Liver (tissue), 9 donors: ENCODE data around the gene ATP1A3. TPM values are rescaled to one million over a fixed set of nuclear protein-coding genes. Genes with fewer than 3 reads are reported as not detected.
A peak's percentile ranks its signal among the peaks of the same experiment; 100 is the strongest.

Experiments used
- DNase-seq: peaks from one replicate; pipeline ENCODE4 v3.0.0-alpha.2; 2017; ENCODE audit warnings: low spot score
- H3K27ac ChIP-seq, 2 donors: one replicate each; pipeline ENCODE4 v1.7.0; 2013; ENCODE audit warnings: inconsistent platforms in 2 of 2, low read length in 2 of 2, control low read depth in 1 of 2, low read depth in 1 of 2, mild to moderate bottlenecking in 1 of 2
- H3K27me3 ChIP-seq, 4 donors: one replicate each; pipeline versions ENCODE4 v1.6.1 to v1.7.0; 2013; ENCODE audit warnings: low read length in 3 of 4, inconsistent platforms in 1 of 4, mild to moderate bottlenecking in 1 of 4, moderate library complexity in 1 of 4; ENCODE audit not compliant: control insufficient read depth in 4 of 4, insufficient read depth in 4 of 4
- H3K36me3 ChIP-seq, 4 donors: one replicate each; pipeline versions ENCODE4 v1.6.1 to v1.7.0; 2013; ENCODE audit warnings: low read length in 3 of 4, mild to moderate bottlenecking in 3 of 4, low read depth in 1 of 4, moderate library complexity in 1 of 4; ENCODE audit not compliant: control insufficient read depth in 4 of 4, insufficient read depth in 3 of 4
- H3K4me1 ChIP-seq, 4 donors: one replicate each; pipeline versions ENCODE4 v1.6.1 to v1.7.0; 2013; ENCODE audit warnings: low read length in 3 of 4, mild to moderate bottlenecking in 3 of 4, moderate library complexity in 1 of 4; ENCODE audit not compliant: control insufficient read depth in 4 of 4, insufficient read depth in 4 of 4
- H3K4me3 ChIP-seq, 3 donors: one replicate each; pipeline versions ENCODE4 v1.6.1 to v1.7.0; 2013; ENCODE audit warnings: low read length in 3 of 3, control low read depth in 1 of 3, low read depth in 1 of 3, mild to moderate bottlenecking in 1 of 3
- H3K9ac ChIP-seq, 2 donors: one replicate each; pipeline ENCODE4 v1.7.0; 2013; ENCODE audit warnings: low read length in 2 of 2, mild to moderate bottlenecking in 2 of 2, moderate library complexity in 2 of 2, control low read depth in 1 of 2, low read depth in 1 of 2
- H3K9me3 ChIP-seq, 4 donors: one replicate each; pipeline versions ENCODE4 v1.6.1 to v1.7.0; 2013; ENCODE audit warnings: low read length in 3 of 4; ENCODE audit not compliant: control insufficient read depth in 4 of 4
- ATF3 ChIP-seq: IDR thresholded peaks from 2 replicates; pipeline ENCODE4 v1.6.1; 2016; ENCODE audit warnings: antibody characterized with exemption
- EGR1 ChIP-seq, 2 donors: IDR thresholded peaks; 2 replicates each; pipeline ENCODE4 v1.6.1; 2016 to 2018; ENCODE audit warnings: antibody characterized with exemption in 2 of 2, low read depth in 2 of 2
- HNF4A ChIP-seq, 2 donors: conservative IDR thresholded peaks; 2 replicates each; pipeline ENCODE4 v1.6.1; 2016; ENCODE audit warnings: antibody characterized with exemption in 2 of 2, mild to moderate bottlenecking in 2 of 2
- JUND ChIP-seq, 2 donors: IDR thresholded peaks; 2 replicates each; pipeline ENCODE4 v1.6.1; 2016; ENCODE audit warnings: antibody characterized with exemption in 2 of 2
- NR2F2 ChIP-seq: IDR thresholded peaks from 2 replicates; pipeline ENCODE4 v1.6.1; 2016; ENCODE audit warnings: antibody characterized with exemption
- RXRA ChIP-seq, 2 donors: IDR thresholded peaks; 2 replicates each; pipeline ENCODE4 v1.6.1; 2017 to 2018; ENCODE audit warnings: antibody characterized with exemption in 2 of 2, mild to moderate bottlenecking in 1 of 2
- TAF1 ChIP-seq: conservative IDR thresholded peaks from 2 replicates; pipeline ENCODE4 v1.6.1; 2016; ENCODE audit warnings: antibody characterized with exemption, mild to moderate bottlenecking
- YY1 ChIP-seq: IDR thresholded peaks from 2 replicates; pipeline ENCODE4 v1.6.1; 2016; ENCODE audit warnings: antibody characterized with exemption, mild to moderate bottlenecking
- WGBS: extraction: QIAGEN DNeasy Blood & Tissue Kit; methylation state at CpG from one replicate; pipeline ENCODE4 v1.1.7; 2013; 5-methylcytosine and 5-hydroxymethylcytosine counted together
- polyA plus RNA-seq, 2 donors: library from polyadenylated mRNA; stranded (reverse) in 1 of 2; unstranded in 1 of 2; fragments of 200-250 nt in 1 of 2; fragments of >200 nt in 1 of 2; fragmentation: Nextera tagmentation in 1 of 2; extraction: Ambion mirVana in 1 of 2; gene quantifications; one replicate each; pipeline versions ENCODE4 v1.2.1 to v1.2.3, GENCODE V29; 2013 to 2015
- total RNA-seq, 2 donors: library from RNA; depleted of rRNA; stranded (reverse); fragments of >200 nt; gene quantifications; one replicate each; pipeline ENCODE4 v1.2.3, GENCODE V29; 2014
- TF ChIP-seq, protein P1 (sequence below): fragments of 150-350 bp; IDR thresholded peaks from 2 replicates; pipeline ENCODE4 v1.5.1; 2017; ENCODE audit warnings: improper control_type of control experiment, low read depth, low read length; ENCODE audit not compliant: missing input control
- TF ChIP-seq, protein P2 (sequence below): IDR thresholded peaks from 2 replicates; pipeline ENCODE4 v1.6.1; 2016; ENCODE audit warnings: antibody characterized with exemption
- donor health status: healthy.
- donor health status: healthy.
- donor health status: healthy.
- donor health status: healthy.
- donor health status: healthy.

ATP1A3 gene
- total and polyA plus RNA-seq, 4 donors, result 0.05 to 0.09 (median 0.08) TPM; not detected in 1

GRCh38 chr19:42028304-42029216, 34.5 kb upstream of the ATP1A3 start:
- no peak overlapping the region for H3K9ac ChIP-seq
- no peak overlapping the region for H3K4me3 ChIP-seq
- H3K36me3 ChIP-seq, result no peaks in the 10 kb centered on the region
- H3K27ac ChIP-seq, result no peak overlapping the region
- peaks cover 0 to 3% (median 0%) of the 10 kb centered on the region in 4 donors for H3K27me3 ChIP-seq
- 52% methylated on average over 8 of the region's 8 CpGs for WGBS
- no peak for DNase-seq
- TF ChIP-seq TAF1, result no peak
- TF ChIP-seq, protein P1, sequence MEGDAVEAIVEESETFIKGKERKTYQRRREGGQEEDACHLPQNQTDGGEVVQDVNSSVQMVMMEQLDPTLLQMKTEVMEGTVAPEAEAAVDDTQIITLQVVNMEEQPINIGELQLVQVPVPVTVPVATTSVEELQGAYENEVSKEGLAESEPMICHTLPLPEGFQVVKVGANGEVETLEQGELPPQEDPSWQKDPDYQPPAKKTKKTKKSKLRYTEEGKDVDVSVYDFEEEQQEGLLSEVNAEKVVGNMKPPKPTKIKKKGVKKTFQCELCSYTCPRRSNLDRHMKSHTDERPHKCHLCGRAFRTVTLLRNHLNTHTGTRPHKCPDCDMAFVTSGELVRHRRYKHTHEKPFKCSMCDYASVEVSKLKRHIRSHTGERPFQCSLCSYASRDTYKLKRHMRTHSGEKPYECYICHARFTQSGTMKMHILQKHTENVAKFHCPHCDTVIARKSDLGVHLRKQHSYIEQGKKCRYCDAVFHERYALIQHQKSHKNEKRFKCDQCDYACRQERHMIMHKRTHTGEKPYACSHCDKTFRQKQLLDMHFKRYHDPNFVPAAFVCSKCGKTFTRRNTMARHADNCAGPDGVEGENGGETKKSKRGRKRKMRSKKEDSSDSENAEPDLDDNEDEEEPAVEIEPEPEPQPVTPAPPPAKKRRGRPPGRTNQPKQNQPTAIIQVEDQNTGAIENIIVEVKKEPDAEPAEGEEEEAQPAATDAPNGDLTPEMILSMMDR, result peak; percentile 19
- H3K9me3 ChIP-seq, result no peaks in the 10 kb centered on the region
- H3K4me1 ChIP-seq, result peaks cover 0 to 4% (median 0%) of the 10 kb centered on the region in 4 donors

DNA sequence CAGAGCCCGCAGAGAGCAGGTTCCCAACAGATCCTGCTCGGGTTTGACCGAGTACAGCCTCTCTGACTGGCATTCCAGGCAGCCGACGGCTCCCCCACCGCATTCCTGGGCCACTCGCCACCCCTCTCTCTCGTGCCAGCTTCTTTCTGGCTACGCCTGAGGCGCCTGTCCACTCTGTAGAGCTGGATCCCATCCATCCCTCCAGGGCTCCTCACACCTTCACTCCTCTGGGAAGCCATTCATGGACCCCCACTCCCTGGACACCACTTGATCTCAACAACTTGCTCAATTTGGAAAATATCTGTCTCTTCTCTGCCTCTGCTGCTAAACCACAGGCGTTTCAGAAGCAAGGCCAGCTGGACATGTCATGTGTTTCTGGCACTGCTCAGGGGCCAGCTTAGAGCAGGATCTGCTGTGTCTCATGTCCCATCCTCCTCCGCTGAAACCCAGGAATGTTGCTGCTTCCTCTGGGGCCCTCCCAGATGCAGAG, 30.6 kb upstream of the ATP1A3 start:
- H3K27me3 ChIP-seq, result peaks cover 0 to 3% (median 0%) of the 10 kb centered on the region in 4 donors
- no peak for DNase-seq
- TF ChIP-seq, protein P1, result no peak
- TF ChIP-seq YY1 (no peak), JUND (IDR thresholded peaks at IDR 0.05) (no peak), HNF4A (conservative IDR thresholded peaks at IDR 0.05) (no peak), RXRA (IDR thresholded peaks at IDR 0.05) (no peak), ATF3 (no peak), EGR1 (IDR thresholded peaks at IDR 0.05; ENCODE audit: low read depth in 2 of 2) (no peak), TAF1 (no peak), NR2F2 (no peak)
- TF ChIP-seq, protein P2, sequence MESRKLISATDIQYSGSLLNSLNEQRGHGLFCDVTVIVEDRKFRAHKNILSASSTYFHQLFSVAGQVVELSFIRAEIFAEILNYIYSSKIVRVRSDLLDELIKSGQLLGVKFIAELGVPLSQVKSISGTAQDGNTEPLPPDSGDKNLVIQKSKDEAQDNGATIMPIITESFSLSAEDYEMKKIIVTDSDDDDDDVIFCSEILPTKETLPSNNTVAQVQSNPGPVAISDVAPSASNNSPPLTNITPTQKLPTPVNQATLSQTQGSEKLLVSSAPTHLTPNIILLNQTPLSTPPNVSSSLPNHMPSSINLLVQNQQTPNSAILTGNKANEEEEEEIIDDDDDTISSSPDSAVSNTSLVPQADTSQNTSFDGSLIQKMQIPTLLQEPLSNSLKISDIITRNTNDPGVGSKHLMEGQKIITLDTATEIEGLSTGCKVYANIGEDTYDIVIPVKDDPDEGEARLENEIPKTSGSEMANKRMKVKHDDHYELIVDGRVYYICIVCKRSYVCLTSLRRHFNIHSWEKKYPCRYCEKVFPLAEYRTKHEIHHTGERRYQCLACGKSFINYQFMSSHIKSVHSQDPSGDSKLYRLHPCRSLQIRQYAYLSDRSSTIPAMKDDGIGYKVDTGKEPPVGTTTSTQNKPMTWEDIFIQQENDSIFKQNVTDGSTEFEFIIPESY, result no peak
- no peaks in the 10 kb centered on the region for H3K9me3 ChIP-seq
- no peak overlapping the region for H3K9ac ChIP-seq
- peaks cover 0 to 4% (median 0%) of the 10 kb centered on the region in 4 donors for H3K4me1 ChIP-seq
- no peaks in the 10 kb centered on the region for H3K36me3 ChIP-seq
- no peak overlapping the region for H3K4me3 ChIP-seq
- H3K27ac ChIP-seq, result no peak overlapping the region
- WGBS, result 75% methylated on average over 12 of the region's 12 CpGs
